GM12865 (cell line): Measurements from ENCODE around the gene ITLN2.
"Not testable (repeated sequence)": the region's sequence is repeated elsewhere in the genome, so short reads cannot be mapped to it uniquely, and the experiment has no call there.

Source experiments
- DNase-seq: peaks from one replicate; pipeline ENCODE4 v3.0.0; 2010; ENCODE audit warnings: low read depth
- H3K4me3 ChIP-seq: 2 replicates; pipeline ENCODE4 v1.5.1; 2011; ENCODE audit warnings: mild to moderate bottlenecking, low read depth, low read length, control low read depth
- CTCF ChIP-seq: IDR thresholded peaks from 2 replicates; pipeline ENCODE4 v1.5.1; 2011; ENCODE audit warnings: low read length, control low read depth, low read depth, inconsistent platforms; ENCODE audit not compliant: insufficient read depth; ENCODE audit errors: missing control alignments

ITLN2 gene

GRCh38 chr1:160945079-160945478, 9.5 kb downstream of the ITLN2 start:
- H3K4me3 ChIP-seq = no peak overlapping the region
- TF ChIP-seq CTCF = no peak
- no peak for DNase-seq

GRCh38 chr1:160942926-160943325, 11.7 kb downstream of the ITLN2 start:
- no peak for DNase-seq

GRCh38 chr1:160936666-160937065, 17.9 kb downstream of the ITLN2 start:
- DNase-seq, H3K4me3 ChIP-seq: not testable (repeated sequence)

More at GRCh38 chr1:160942926-160943325, 11.7 kb downstream of the ITLN2 start:
- H3K4me3 ChIP-seq = no peak overlapping the region
- peak; percentile 26 for TF ChIP-seq CTCF

GRCh38 chr1:160935527-160936258, 18.9 kb downstream of the ITLN2 start:
- no peak for TF ChIP-seq CTCF
- DNase-seq = no peak
- no peak overlapping the region for H3K4me3 ChIP-seq

- DNase-seq = not testable (repeated sequence)
Observed at GRCh38 chr1:160933305-160933704, 21.3 kb downstream of the ITLN2 start.

GRCh38 chr1:160925652-160926244, 28.9 kb downstream of the ITLN2 start:
- no peak for TF ChIP-seq CTCF
- DNase-seq = no peak
- no peak overlapping the region for H3K4me3 ChIP-seq

More at GRCh38 chr1:160933305-160933704, 21.3 kb downstream of the ITLN2 start:
- H3K4me3 ChIP-seq = not testable (repeated sequence)

GRCh38 chr1:160924791-160925651, 29.6 kb downstream of the ITLN2 start:
- no peak for DNase-seq
- TF ChIP-seq CTCF = no peak

GRCh38 chr1:160916666-160917065, 37.9 kb downstream of the ITLN2 start:
- no peak for DNase-seq
- TF ChIP-seq CTCF = no peak
- no peak overlapping the region for H3K4me3 ChIP-seq

More at GRCh38 chr1:160924791-160925651, 29.6 kb downstream of the ITLN2 start:
- no peak overlapping the region for H3K4me3 ChIP-seq

- H3K4me3 ChIP-seq, DNase-seq: not testable (repeated sequence)
Observed at GRCh38 chr1:160913229-160913628, 41.4 kb downstream of the ITLN2 start.
